Activated T-cell treated with anti-CD3 and anti-CD28 coated beads, Interleukin-2, amount 50 U/mL, for 4 hours (primary cell): ENCODE measurements around the gene PIAS2. TPM values are rescaled to one million over a fixed set of nuclear protein-coding genes. Genes with fewer than 3 reads are reported as not detected.

Experiments used
- ATAC-seq, 2 donors: fragments of 200-7000 bp; cut with Tn5 transposase; one replicate each; pipeline ENCODE4 v1.10.0; 2021
- DNase-seq: peaks from one replicate; pipeline ENCODE4 v3.0.0-alpha.2; 2020
- H3K27me3 Mint-ChIP-seq: one replicate; pipeline ENCODE4 v1.8.0; 2021; ENCODE audit warnings: low read depth, mixed read lengths
- H3K36me3 Mint-ChIP-seq: one replicate; pipeline ENCODE4 v1.8.0; 2022; ENCODE audit warnings: mixed read lengths; ENCODE audit not compliant: insufficient read depth
- H3K4me1 Mint-ChIP-seq: one replicate; pipeline ENCODE4 v1.8.0; 2021; ENCODE audit warnings: low read depth, mixed read lengths
- H3K4me3 Mint-ChIP-seq: one replicate; pipeline ENCODE4 v1.8.0; 2021; ENCODE audit warnings: mild to moderate bottlenecking, moderate library complexity, mixed read lengths
- H3K9me3 Mint-ChIP-seq: one replicate; pipeline ENCODE4 v1.8.0; 2021; ENCODE audit warnings: mixed read lengths
- total RNA-seq, 3 donors: library from RNA; stranded (reverse); gene quantifications; one replicate each; pipeline ENCODE4 v1.2.1, GENCODE V29; 2021

PIAS2 gene
- total RNA-seq, 3 donors from 2014 or later, result 20.1 to 22.6 (median 21.0) TPM

GRCh38 chr18:46754661-46755292 lies 162.5 kb downstream of the PIAS2 start:
- Mint-ChIP-seq H3K4me1 (peaks cover 10% of the 10 kb centered on the region), H3K4me3 (no peak overlapping the region), H3K27me3 (peaks cover 56% of the 10 kb centered on the region), H3K9me3 (no peaks in the 10 kb centered on the region), H3K36me3 (no peaks in the 10 kb centered on the region)
- DNase-seq (no peak), ATAC-seq (no peak)

- Mint-ChIP-seq H3K4me3 (no peak overlapping the region), H3K4me1 (peaks cover 10% of the 10 kb centered on the region), H3K27me3 (peaks cover 50% of the 10 kb centered on the region), H3K9me3 (no peaks in the 10 kb centered on the region), H3K36me3 (no peaks in the 10 kb centered on the region)
- DNase-seq (no peak), ATAC-seq (no peak)
Observed at GRCh38 chr18:46754188-46754587, 163.1 kb downstream of the PIAS2 start.

Other genes starting within 250 kb of the PIAS2 start
- gene ST8SIA5, start 160.5 kb downstream of the PIAS2 start, total RNA-seq, result under 1 TPM in 1 of 3 donors, not detected in 2; 0.13 TPM
- 1 to 10 TPM in 1 of 3 donors, under 1 TPM in 2; 0.54 to 1.0 (median 0.61) TPM for gene KATNAL2, start 95 bp upstream of the PIAS2 start, total RNA-seq
- not detected for gene ELOA2, start 118.1 kb upstream of the PIAS2 start, total RNA-seq
- 10 to 100 TPM; 14.8 to 28.8 (median 20.8) TPM for gene HDHD2, start 233.0 kb upstream of the PIAS2 start, total RNA-seq